ENCODE measurements around the gene C7orf33.

Gene C7orf33

GRCh38 chr7:148547951-148548350 is 42.6 kb upstream of the C7orf33 start:
- TF ChIP-seq MAX (IDR thresholded peaks at IDR 0.05; ENCODE audit: low read depth, low read length) (no peak), POLR2A (IDR thresholded peaks at IDR 0.05; ENCODE audit: extremely low read depth, insufficient read length) (no peak), MYC (IDR thresholded peaks at IDR 0.05; ENCODE audit: low read depth, low read length) (no peak)
- TF ChIP-seq, protein P1, sequence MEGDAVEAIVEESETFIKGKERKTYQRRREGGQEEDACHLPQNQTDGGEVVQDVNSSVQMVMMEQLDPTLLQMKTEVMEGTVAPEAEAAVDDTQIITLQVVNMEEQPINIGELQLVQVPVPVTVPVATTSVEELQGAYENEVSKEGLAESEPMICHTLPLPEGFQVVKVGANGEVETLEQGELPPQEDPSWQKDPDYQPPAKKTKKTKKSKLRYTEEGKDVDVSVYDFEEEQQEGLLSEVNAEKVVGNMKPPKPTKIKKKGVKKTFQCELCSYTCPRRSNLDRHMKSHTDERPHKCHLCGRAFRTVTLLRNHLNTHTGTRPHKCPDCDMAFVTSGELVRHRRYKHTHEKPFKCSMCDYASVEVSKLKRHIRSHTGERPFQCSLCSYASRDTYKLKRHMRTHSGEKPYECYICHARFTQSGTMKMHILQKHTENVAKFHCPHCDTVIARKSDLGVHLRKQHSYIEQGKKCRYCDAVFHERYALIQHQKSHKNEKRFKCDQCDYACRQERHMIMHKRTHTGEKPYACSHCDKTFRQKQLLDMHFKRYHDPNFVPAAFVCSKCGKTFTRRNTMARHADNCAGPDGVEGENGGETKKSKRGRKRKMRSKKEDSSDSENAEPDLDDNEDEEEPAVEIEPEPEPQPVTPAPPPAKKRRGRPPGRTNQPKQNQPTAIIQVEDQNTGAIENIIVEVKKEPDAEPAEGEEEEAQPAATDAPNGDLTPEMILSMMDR (IDR thresholded peaks at IDR 0.05; ENCODE audit: low read depth, low read length) = no peak
- H3K4me3 ChIP-seq (ENCODE audit: low read depth, low read length) = no peak overlapping the region
- no peak for DNase-seq (ENCODE audit: low read depth)

GRCh38 chr7:148553979-148554378 is 36.6 kb upstream of the C7orf33 start:
- TF ChIP-seq MAX (IDR thresholded peaks at IDR 0.05; ENCODE audit: low read depth, low read length) (no peak), POLR2A (IDR thresholded peaks at IDR 0.05; ENCODE audit: extremely low read depth, insufficient read length) (no peak), MYC (IDR thresholded peaks at IDR 0.05; ENCODE audit: low read depth, low read length) (no peak)
- TF ChIP-seq, protein P1 (IDR thresholded peaks at IDR 0.05; ENCODE audit: low read depth, low read length) = no peak
- no peak overlapping the region for H3K4me3 ChIP-seq (ENCODE audit: low read depth, low read length)
- no peak for DNase-seq (ENCODE audit: low read depth)

- no peak for DNase-seq (ENCODE audit: low read depth)
- no peak overlapping the region for H3K4me3 ChIP-seq (ENCODE audit: low read depth, low read length)
- TF ChIP-seq POLR2A (IDR thresholded peaks at IDR 0.05; ENCODE audit: extremely low read depth, insufficient read length) (no peak), MYC (IDR thresholded peaks at IDR 0.05; ENCODE audit: low read depth, low read length) (no peak), MAX (IDR thresholded peaks at IDR 0.05; ENCODE audit: low read depth, low read length) (no peak)
- TF ChIP-seq, protein P1 (IDR thresholded peaks at IDR 0.05; ENCODE audit: low read depth, low read length) = no peak
Observed at GRCh38 chr7:148556892-148557291, 33.7 kb upstream of the C7orf33 start.

DNA sequence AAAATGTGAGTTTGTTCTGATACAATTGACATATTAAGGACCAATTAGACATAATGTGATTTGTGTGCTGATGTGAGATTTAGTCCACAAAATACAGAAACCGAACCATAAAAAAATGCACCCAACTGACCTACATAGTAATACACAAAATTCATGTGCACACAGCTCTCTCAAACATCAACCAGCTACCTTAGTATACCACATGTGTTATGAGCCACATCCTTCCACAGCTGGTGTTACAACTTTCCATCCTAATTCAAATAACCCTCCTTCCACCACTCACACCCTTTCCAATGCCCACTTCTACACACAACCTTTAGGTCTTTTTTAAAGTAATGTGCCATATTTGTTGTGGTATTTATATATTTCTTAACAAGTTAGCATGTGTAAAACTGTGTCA is 31.7 kb upstream of the C7orf33 start:
- H3K4me3 ChIP-seq (ENCODE audit: low read depth, low read length) = no peak overlapping the region
- DNase-seq (ENCODE audit: low read depth) = no peak
- TF ChIP-seq MAX (IDR thresholded peaks at IDR 0.05; ENCODE audit: low read depth, low read length) = no peak
- no peak for TF ChIP-seq POLR2A (IDR thresholded peaks at IDR 0.05; ENCODE audit: extremely low read depth, insufficient read length)
- TF ChIP-seq, protein P1 (IDR thresholded peaks at IDR 0.05; ENCODE audit: low read depth, low read length) = no peak
- TF ChIP-seq MYC (IDR thresholded peaks at IDR 0.05; ENCODE audit: low read depth, low read length) = no peak

DNA sequence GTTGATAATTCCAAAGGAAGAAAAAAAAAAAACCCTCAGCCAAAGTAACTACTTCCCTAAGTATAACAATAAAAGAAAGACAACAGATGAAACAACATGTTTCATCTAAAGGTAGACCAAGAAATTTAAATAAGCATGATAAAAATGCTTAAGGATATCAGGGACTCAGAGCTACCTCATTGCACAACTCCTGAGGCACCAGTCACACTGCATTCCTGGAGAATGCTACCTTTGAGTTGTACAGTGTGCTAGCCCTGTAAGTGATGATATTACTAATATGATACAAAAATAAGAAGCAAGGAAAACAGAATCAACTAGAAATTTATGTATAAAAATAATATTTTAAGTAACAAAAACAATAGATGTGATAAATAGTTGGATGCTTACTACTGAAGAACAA is 29.5 kb upstream of the C7orf33 start:
- TF ChIP-seq MYC (IDR thresholded peaks at IDR 0.05; ENCODE audit: low read depth, low read length) = no peak
- no peak for TF ChIP-seq POLR2A (IDR thresholded peaks at IDR 0.05; ENCODE audit: extremely low read depth, insufficient read length)
- TF ChIP-seq, protein P1 (IDR thresholded peaks at IDR 0.05; ENCODE audit: low read depth, low read length) = no peak
- TF ChIP-seq MAX (IDR thresholded peaks at IDR 0.05; ENCODE audit: low read depth, low read length) = no peak
- no peak overlapping the region for H3K4me3 ChIP-seq (ENCODE audit: low read depth, low read length)
- DNase-seq (ENCODE audit: low read depth) = no peak
